SJSA1 (cell line): Measurements from ENCODE around the gene TFAP2A. TPM values are rescaled to one million over a fixed set of nuclear protein-coding genes. Genes with fewer than 3 reads are reported as not detected.

ENCODE experiments used
- DNase-seq, 2 experiments: peaks; one replicate each; pipeline ENCODE4 v3.0.0-alpha.2; 2015 to 2020; ENCODE audit warnings: low spot score in 2 of 2, low read depth in 1 of 2
- H3K27ac ChIP-seq: fragments of 250-450 bp; sonication (Bioruptor Pico); 2 replicates; pipeline ENCODE4 v1.5.1; 2020; ENCODE audit warnings: mild to moderate bottlenecking, moderate library complexity
- H3K27me3 ChIP-seq: fragments of 250-450 bp; sonication (Bioruptor Pico); replicated peaks from 2 replicates; pipeline ENCODE4 v1.5.1; 2020; ENCODE audit warnings: mild to moderate bottlenecking, moderate library complexity
- H3K36me3 ChIP-seq: fragments of 250-450 bp; sonication (Bioruptor Pico); 2 replicates; pipeline ENCODE4 v1.5.1; 2020; ENCODE audit warnings: mild to moderate bottlenecking
- H3K4me1 ChIP-seq: fragments of 250-450 bp; sonication (Bioruptor Pico); replicated peaks from 2 replicates; pipeline ENCODE4 v1.6.1; 2021; ENCODE audit warnings: mild to moderate bottlenecking
- H3K4me3 ChIP-seq: fragments of 250-450 bp; sonication (Bioruptor Pico); 2 replicates; pipeline ENCODE4 v1.5.1; 2020; ENCODE audit warnings: mild to moderate bottlenecking
- H3K9me3 ChIP-seq: fragments of 250-450 bp; sonication (Bioruptor Pico); replicated peaks from 2 replicates; pipeline ENCODE4 v1.5.1; 2020; ENCODE audit warnings: mild to moderate bottlenecking
- total RNA-seq: library from RNA; depleted of rRNA; stranded (reverse); fragments of >200 nt; shearing (Covaris generic); gene quantifications from 2 replicates; pipeline ENCODE4 v1.2.3, GENCODE V29; 2014

The TFAP2A gene
- total RNA-seq, 1 experiment from 2014 or later: 10.2 TPM

DNA sequence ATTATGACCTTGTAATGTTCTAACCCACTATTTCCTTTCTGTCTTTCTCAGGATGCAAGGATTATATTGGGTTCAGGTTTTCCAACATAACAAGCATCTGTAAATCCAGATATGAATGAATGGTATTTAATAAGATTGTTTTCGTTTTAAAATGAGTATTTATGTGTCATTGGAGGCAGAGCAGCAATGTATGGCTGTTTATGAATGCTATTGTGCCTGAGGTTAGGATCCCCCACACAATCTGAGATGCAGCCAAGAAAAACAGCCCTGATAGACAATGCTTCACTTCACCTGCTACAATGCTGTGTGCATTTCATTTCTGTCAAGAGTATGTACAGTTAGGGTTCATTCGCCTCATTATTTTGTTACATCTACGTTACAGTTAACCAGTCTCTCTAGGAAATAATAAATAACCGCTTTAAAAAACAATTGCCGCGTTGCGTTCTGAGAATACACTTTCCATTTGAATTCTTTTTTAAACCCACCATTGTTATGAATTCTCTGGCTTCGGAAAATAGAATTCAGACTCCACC is 19.6 kb downstream of the TFAP2A start:
- Histone ChIP-seq H3K9me3 (no peaks in the 10 kb centered on the region), H3K36me3 (peaks cover 34% of the 10 kb centered on the region), H3K4me1 (peaks cover 17% of the 10 kb centered on the region), H3K4me3 (no peak overlapping the region), H3K27me3 (no peaks in the 10 kb centered on the region), H3K27ac (no peak overlapping the region)
- peak in 1 of 2 experiments; percentile 26 for DNase-seq

DNA sequence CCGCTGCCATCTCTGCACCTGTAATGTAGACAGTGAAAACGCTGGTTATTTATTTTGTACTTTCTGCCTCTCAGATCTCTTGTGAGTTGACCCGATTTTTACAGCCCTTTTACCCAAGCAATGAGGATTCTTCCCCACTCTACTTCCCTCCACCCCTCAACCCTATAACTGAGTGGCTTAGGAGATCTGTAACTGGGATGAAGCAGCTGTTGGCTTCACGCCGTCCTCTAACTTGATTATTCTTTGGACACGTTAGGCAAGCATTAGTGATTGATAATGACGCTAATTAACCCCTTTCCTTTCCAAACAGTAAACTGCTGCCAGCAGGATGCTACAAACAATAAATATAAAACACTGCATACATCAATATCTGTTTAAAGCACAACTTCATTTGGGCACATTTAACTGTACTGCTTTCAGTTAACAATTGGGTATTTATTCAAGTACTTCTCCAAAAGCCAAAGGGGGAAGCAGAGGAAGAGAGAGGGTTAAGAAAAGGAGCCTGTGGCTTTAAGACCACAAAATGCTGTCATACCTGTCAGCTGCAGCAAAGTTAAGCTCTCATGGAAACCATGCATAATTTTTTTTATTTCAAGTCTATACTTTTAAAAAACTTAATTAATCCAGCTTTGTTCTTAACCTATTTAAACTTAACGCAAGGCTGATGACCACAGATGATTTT is 21.2 kb downstream of the TFAP2A start:
- no peak overlapping the region for H3K4me3 ChIP-seq

DNA sequence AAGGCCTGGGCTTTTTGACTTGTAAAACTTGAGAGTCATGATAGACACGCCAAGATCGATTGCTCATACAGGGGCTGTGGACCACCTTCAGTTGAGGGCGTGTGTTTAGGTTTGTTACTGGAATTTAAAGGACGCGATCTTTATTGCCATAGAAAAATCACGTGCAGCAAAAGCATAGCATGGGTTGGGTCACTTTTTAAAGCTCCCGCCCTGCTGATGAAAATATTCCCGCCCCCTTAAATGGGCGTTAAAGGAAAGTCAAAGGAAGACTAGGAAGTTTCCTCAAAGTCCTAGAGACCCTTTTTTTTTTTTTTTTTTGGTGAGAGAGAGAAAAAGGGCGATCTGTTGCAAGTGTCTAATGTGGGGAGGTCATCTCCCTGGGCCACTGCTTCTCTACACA is 23.1 kb downstream of the TFAP2A start:
- Histone ChIP-seq H3K27ac (no peak overlapping the region), H3K4me3 (no peak overlapping the region), H3K9me3 (no peaks in the 10 kb centered on the region), H3K36me3 (peaks cover 4% of the 10 kb centered on the region), H3K4me1 (peaks cover 20% of the 10 kb centered on the region), H3K27me3 (no peaks in the 10 kb centered on the region)
- DNase-seq: no peak

More for the DNA sequence above, 21.2 kb downstream of the TFAP2A start:
- Histone ChIP-seq H3K36me3 (peaks cover 18% of the 10 kb centered on the region), H3K4me1 (peaks cover 17% of the 10 kb centered on the region), H3K9me3 (no peaks in the 10 kb centered on the region), H3K27ac (no peak overlapping the region), H3K27me3 (no peaks in the 10 kb centered on the region)
- DNase-seq: no peak

DNA sequence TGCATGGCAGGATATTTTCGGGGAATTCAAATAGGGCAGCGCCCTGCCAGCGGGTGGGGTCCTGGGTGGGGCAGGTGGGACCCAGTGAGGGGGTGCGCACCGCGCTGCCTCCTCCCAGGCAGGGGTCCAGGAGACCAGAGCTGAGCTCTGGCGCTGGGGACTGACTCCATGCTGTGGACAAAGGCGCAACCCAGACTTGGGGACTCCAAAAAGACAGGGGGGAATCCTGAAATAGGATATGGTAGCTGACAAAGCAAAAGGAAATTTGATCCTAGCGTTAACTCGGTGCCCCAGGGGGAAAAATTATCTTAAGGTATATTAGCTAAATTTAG is 23.6 kb downstream of the TFAP2A start:
- Histone ChIP-seq H3K36me3 (peaks cover 2% of the 10 kb centered on the region; the same call in 1 of the 2 replicates), H3K4me1 (peaks cover 24% of the 10 kb centered on the region), H3K27ac (no peak overlapping the region), H3K9me3 (no peaks in the 10 kb centered on the region), H3K4me3 (no peak overlapping the region), H3K27me3 (no peaks in the 10 kb centered on the region)
- no peak for DNase-seq

DNA sequence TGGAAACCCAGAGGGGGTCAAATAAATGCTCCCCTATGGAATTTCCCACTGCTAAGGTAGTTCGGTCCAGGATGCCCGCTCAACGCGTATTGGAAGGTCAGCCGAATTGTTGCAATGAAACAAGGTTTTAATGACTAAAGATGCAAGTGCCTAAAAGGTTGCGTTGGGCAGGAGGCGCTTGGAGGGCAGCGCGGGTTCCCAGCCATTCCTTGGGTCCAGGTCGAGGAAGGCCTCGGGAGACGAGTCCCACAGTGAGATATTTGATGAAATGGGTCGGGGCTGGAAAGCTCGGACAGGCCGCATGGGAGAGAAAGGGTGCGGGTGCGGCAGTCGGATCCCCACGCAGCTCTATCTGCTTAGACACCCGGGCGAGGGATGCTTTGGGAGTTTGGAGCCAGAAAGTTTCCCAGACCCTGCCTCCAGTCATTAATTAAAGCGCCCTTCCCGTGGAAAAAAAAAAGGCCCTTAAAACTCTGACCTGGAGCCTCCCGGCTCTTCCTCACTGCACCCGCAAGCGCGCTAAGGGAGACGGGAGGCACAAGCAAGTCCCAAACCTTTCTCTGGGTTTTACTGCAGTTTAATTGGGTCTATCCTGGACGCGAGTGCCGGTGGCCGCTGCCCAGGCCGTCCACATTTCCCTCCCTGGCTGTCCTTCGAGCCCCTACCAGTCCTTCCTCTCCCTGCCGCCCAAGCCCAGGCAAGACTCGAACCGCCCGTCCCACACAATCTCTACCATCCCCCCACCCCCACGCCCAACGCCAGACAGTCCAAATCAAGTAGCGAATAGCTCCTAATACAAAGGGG is 24.2 kb downstream of the TFAP2A start:
- Histone ChIP-seq H3K27me3 (no peaks in the 10 kb centered on the region), H3K4me3 (no peak overlapping the region), H3K9me3 (no peaks in the 10 kb centered on the region), H3K4me1 (peaks cover 24% of the 10 kb centered on the region), H3K27ac (no peak overlapping the region), H3K36me3 (no peaks in the 10 kb centered on the region; the same call in 1 of the 2 replicates)
- DNase-seq: no peak

DNA sequence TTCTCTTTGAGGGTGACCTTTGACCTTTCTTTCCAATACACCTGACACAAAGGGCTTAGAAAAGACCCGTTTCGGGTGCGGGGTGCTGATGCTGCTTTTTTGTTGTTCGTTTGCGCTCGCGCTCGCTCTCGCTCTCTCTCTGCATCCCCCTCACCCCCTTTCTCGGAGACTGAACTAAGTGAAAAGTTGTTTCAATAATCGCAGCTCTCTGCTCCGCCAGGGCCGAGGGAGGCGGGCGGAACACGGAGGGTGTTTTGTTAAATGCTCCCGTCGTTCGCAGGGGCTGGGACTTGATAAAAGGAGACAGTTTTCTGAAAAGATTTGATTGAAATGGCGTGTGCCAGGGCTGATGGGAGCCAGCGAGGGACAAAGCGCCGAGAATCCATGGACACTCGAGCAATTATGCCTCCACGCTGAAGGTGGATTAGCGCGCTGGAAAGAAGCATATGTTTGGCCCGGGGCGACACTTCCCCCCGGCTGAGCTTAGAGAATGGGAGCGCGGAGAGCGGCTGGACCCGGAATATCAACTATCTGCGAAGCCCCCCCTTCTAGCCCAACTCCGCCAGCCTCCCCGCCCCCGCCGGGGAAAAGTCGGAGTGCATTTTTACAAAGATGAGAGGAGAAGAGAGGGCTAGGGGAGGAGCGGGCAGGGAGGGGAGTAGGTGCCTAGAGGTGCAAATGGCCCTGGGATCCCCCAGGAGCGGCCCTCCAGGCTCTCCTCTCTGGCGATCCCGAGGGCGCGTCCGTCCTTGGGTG is 25.0 kb downstream of the TFAP2A start:
- no peaks in the 10 kb centered on the region for H3K27me3 ChIP-seq
- peaks cover 16% of the 10 kb centered on the region for H3K4me1 ChIP-seq
- H3K4me3 ChIP-seq: no peak overlapping the region
- H3K27ac ChIP-seq: no peak overlapping the region
- H3K36me3 ChIP-seq: no peaks in the 10 kb centered on the region
- DNase-seq: no peak
- no peaks in the 10 kb centered on the region for H3K9me3 ChIP-seq

DNA sequence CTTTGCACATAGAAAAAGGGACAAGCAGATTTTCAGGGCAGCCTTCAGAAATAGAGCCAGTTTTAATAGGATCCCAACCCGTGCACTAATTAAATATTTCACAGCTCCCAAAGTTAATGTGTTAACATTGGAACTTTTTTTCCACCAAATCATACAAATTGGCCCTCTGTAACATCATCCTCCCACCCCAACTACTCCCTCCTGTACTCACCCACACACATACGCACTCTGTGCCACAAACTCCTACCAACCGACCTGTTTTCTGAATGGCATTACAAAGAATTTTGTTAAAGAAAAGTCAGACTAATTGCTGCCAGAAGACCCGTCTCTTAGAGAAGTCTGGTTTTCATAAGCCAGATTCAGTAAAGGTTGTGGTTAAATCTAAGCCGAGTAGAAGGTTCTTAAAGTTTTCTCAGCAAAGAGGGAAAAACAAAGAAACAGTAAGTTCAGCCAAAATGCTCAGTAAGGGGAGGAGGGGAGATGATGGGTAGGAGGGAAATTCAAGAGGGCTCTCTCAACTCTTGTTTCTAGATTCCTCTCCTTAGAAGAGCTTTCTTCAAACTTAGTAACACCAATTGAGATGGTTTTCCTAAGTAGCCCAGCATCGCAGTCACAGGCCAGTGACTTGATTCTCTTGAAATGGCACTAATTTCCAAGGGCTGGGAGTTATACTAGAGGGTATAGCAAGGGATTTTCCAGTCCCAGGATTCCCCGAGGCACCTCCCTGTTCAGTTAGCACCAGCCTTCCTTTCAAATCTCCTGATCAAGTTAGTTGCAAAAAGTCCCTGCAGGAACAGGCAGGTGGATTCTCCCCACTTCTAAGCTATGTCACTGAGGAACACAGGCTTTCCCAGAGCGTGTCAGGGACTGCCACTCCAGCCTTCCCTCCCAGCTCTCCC is 27.9 kb downstream of the TFAP2A start:
- H3K36me3 ChIP-seq: no peaks in the 10 kb centered on the region
- H3K27me3 ChIP-seq: no peaks in the 10 kb centered on the region
- peaks cover 35% of the 10 kb centered on the region for H3K4me1 ChIP-seq
- no peak overlapping the region for H3K27ac ChIP-seq
- no peaks in the 10 kb centered on the region for H3K9me3 ChIP-seq
- no peak overlapping the region for H3K4me3 ChIP-seq
- DNase-seq: no peak

DNA sequence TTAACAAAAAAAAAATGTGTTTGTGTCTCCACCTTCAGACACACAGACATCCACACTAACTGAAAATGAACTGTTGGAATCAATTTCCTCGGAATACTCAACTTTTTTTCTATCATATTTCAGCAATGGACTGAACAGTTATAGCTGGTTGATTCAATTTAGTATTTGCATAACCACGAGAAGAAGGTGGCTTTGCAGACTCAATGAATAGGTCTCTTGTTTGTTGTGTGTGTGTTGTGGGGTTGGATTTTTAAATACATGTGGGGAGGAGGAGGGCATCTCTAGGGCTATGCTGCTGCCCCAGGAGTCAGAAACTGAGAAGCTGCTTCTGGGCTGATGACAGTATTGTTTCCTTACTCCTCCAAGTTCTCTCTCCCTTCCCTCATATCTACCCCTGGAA is 28.7 kb downstream of the TFAP2A start:
- H3K4me1 ChIP-seq: peaks cover 35% of the 10 kb centered on the region
- no peak overlapping the region for H3K4me3 ChIP-seq

DNA sequence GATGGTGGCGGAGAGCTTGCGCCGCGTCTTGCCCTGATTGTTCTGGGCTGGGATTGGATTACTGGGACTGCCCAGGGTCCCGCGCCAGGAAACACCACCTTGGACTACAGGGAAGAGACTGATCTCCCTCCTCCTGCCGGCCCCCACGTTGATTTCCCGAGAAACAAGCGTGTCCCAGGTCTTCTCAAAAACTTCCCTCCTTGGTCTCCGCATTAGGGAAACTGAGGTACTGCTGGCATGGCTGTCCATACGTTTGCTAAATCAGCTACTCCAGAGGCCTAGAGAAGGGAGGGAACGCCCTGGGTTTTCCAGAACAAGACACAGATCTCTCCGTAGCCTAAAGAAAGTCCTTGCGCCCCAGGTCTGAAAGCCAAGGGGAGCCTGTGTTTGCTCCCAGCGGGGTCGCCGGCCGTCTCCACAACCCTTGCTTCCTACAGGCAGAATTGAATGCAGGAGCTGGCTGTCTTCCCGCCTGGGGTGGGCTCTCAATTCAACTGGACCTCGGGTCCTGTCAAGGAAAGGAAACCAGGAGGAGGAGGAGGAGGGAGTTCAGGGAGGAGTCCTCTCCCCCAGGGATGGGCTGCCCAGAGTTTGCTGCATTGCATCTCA is 29.2 kb downstream of the TFAP2A start:
- H3K36me3 ChIP-seq: no peaks in the 10 kb centered on the region
- H3K27ac ChIP-seq: no peak overlapping the region
- peaks cover 35% of the 10 kb centered on the region for H3K4me1 ChIP-seq
- no peaks in the 10 kb centered on the region for H3K27me3 ChIP-seq
- H3K4me3 ChIP-seq: no peak overlapping the region
- H3K9me3 ChIP-seq: no peaks in the 10 kb centered on the region
- DNase-seq: no peak

More for the DNA sequence above, 28.7 kb downstream of the TFAP2A start:
- no peaks in the 10 kb centered on the region for H3K36me3 ChIP-seq
- no peak overlapping the region for H3K27ac ChIP-seq
- no peaks in the 10 kb centered on the region for H3K9me3 ChIP-seq
- DNase-seq: no peak
- H3K27me3 ChIP-seq: no peaks in the 10 kb centered on the region

DNA sequence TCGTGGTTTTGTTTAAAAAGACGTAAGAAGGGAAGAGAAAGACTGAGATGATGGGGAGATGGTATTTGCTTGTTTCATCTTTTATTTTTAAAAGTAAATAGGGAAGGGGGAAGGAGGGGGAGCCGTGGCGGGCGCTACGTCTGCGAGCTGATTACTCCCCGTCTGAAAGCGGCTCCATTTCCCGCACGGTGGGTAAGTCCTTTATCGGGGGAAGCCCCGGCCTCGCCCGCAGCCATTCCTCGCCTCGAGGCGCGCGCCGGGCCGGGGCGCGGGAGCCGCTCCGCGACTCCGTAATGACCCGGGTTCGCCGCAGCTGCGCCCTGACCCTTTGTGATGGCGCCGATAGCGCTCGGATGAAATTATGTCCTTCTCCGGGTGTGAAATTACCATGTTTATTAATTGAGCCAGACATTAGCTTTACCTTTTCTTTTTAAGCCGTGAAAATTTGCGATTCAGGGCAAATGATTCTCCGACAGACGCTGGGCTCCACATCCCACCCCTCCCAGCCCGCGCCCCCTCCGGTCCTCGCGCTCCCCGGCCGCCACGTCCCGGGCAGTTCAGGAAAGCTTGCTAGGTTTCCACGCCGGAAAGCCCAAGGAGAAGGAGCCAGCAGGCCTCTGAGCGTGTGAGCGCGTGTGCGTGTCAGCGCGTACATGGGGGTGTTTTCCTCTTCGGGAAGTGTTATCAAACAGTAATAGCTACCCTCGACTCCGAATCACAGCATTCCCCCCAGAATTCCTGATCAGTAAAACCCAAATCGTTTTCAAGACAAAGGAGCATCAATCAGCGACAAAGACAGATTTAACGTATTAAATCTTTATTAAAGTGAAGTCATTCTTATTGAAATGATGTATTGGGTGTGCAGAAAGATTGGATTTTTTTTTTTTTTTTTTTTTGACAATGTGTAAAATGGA is 30.0 kb downstream of the TFAP2A start:
- H3K27ac ChIP-seq: no peak overlapping the region
- H3K9me3 ChIP-seq: no peaks in the 10 kb centered on the region
- no peaks in the 10 kb centered on the region for H3K36me3 ChIP-seq
- H3K27me3 ChIP-seq: no peaks in the 10 kb centered on the region
- no peak for DNase-seq
- peaks cover 35% of the 10 kb centered on the region for H3K4me1 ChIP-seq
- H3K4me3 ChIP-seq: no peak overlapping the region

DNA sequence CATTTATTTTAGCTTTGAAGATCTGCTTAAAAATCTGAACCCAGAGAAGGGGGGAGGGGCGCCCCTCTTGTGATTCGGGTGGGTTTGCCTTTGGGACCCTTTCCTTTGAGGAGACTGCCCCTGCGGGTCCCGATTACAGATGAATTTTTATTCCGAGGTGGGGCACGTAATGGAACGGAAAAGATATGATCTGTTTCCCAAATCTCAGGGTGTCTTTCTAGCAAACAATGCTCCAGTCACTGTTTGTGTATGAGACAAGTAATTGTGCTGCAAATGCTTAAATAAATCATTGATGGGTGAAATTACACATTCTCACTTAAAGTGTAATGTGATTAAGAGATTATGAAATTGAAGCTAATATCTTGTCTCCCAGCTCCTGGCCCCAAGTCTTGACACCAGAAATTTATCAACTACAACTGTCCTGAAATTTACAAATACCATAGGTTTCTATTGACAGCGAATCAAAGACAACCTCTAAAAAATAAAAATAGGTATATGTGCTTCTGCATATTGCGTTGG is 30.7 kb downstream of the TFAP2A start:
- Histone ChIP-seq H3K27me3 (no peaks in the 10 kb centered on the region), H3K36me3 (no peaks in the 10 kb centered on the region), H3K4me1 (peaks cover 35% of the 10 kb centered on the region), H3K9me3 (no peaks in the 10 kb centered on the region), H3K27ac (peak overlapping the region; percentile 52), H3K4me3 (peak overlapping the region; percentile 35)
- no peak for DNase-seq
